ENCODE data around the gene GNG4.

The GNG4 gene

GRCh38 chr1:235628316-235629005 lies 21.1 kb downstream of the GNG4 start:
- H3K79me1 ChIP-seq (ENCODE audit: low read length) = no peaks in the 10 kb centered on the region
- DNase-seq = no peak
- no peak overlapping the region for H4K12ac ChIP-seq (ENCODE audit: low read depth, low read length)
- H2AK5ac ChIP-seq (ENCODE audit: low read length) = no peak overlapping the region
- no peak overlapping the region for H2BK120ac ChIP-seq (ENCODE audit: insufficient read depth, low read length, poor library complexity)
- no peaks in the 10 kb centered on the region for H3K27me3 ChIP-seq (ENCODE audit: insufficient read depth, low read length)
- H2BK12ac ChIP-seq (ENCODE audit: low read length) = no peak overlapping the region
- no peak overlapping the region for H3K23ac ChIP-seq (ENCODE audit: low read length)
- H2AFZ ChIP-seq (ENCODE audit: insufficient read depth, low read length, poor library complexity) = no peak overlapping the region
- H3K14ac ChIP-seq (ENCODE audit: low read length) = no peak overlapping the region
- H4K8ac ChIP-seq (ENCODE audit: low read depth, low read length) = no peak overlapping the region
- no peak overlapping the region for H4K91ac ChIP-seq (ENCODE audit: low read depth, low read length)
- no CpG with 5 or more reads among the region's 10 CpGs for WGBS (ENCODE audit: extremely low coverage, insufficient coverage, insufficient read length)
- no peak overlapping the region for H3K9ac ChIP-seq (ENCODE audit: low read length)
- H3K4me1 ChIP-seq (ENCODE audit: control insufficient read depth in 1 of 2, insufficient read depth in 2 of 2, low read length in 2 of 2) = peaks cover 2% of the 10 kb centered on the region in 2 experiments
- H3K4ac ChIP-seq (ENCODE audit: low read depth, low read length) = no peak overlapping the region
- H2BK5ac ChIP-seq (ENCODE audit: low read depth, low read length, poor library complexity) = no peak overlapping the region
- no peak overlapping the region for H3K4me2 ChIP-seq (ENCODE audit: low read length)
- H3K27ac ChIP-seq (ENCODE audit: low read depth, low read length) = no peak overlapping the region
- no peak overlapping the region for H3K4me3 ChIP-seq (ENCODE audit: low read depth, low read length)
- no peaks in the 10 kb centered on the region for H3K79me2 ChIP-seq (ENCODE audit: control insufficient read depth, insufficient read depth, low read length, poor library complexity)
- no peaks in the 10 kb centered on the region for H3K9me3 ChIP-seq (ENCODE audit: insufficient read depth, low read depth, low read length)
- no peak overlapping the region for H3K18ac ChIP-seq (ENCODE audit: low read length)
- H3K36me3 ChIP-seq (ENCODE audit: control insufficient read depth in 1 of 2, insufficient read depth in 2 of 2, low read length in 2 of 2) = no peaks in the 10 kb centered on the region

- Histone ChIP-seq H3K4me3 (ENCODE audit: low read depth, low read length) (no peak overlapping the region), H3K79me1 (ENCODE audit: low read length) (no peaks in the 10 kb centered on the region), H3K79me2 (ENCODE audit: control insufficient read depth, insufficient read depth, low read length, poor library complexity) (no peaks in the 10 kb centered on the region), H3K9me3 (ENCODE audit: insufficient read depth, low read depth, low read length) (no peaks in the 10 kb centered on the region), H3K14ac (ENCODE audit: low read length) (no peak overlapping the region), H2BK5ac (ENCODE audit: low read depth, low read length, poor library complexity) (no peak overlapping the region), H2AFZ (ENCODE audit: insufficient read depth, low read length, poor library complexity) (no peak overlapping the region), H3K9ac (ENCODE audit: low read length) (no peak overlapping the region), H3K4me1 (ENCODE audit: control insufficient read depth in 1 of 2, insufficient read depth in 2 of 2, low read length in 2 of 2) (no peaks in the 10 kb centered on the region), H3K27ac (ENCODE audit: low read depth, low read length) (no peak overlapping the region), H2BK120ac (ENCODE audit: insufficient read depth, low read length, poor library complexity) (no peak overlapping the region), H3K23ac (ENCODE audit: low read length) (no peak overlapping the region), H2AK5ac (ENCODE audit: low read length) (no peak overlapping the region), H4K12ac (ENCODE audit: low read depth, low read length) (no peak overlapping the region), H3K27me3 (ENCODE audit: insufficient read depth, low read length) (no peaks in the 10 kb centered on the region), H2BK12ac (ENCODE audit: low read length) (no peak overlapping the region), H3K18ac (ENCODE audit: low read length) (no peak overlapping the region), H4K8ac (ENCODE audit: low read depth, low read length) (no peak overlapping the region), H3K4me2 (ENCODE audit: low read length) (no peak overlapping the region), H3K4ac (ENCODE audit: low read depth, low read length) (no peak overlapping the region), H4K91ac (ENCODE audit: low read depth, low read length) (no peak overlapping the region), H3K36me3 (ENCODE audit: control insufficient read depth in 1 of 2, insufficient read depth in 2 of 2, low read length in 2 of 2) (no peaks in the 10 kb centered on the region)
- WGBS (ENCODE audit: extremely low coverage, insufficient coverage, insufficient read length) = no CpG with 5 or more reads among the region's 4 CpGs
- no peak for DNase-seq
Observed at GRCh38 chr1:235625831-235626230, 23.8 kb downstream of the GNG4 start.

DNA sequence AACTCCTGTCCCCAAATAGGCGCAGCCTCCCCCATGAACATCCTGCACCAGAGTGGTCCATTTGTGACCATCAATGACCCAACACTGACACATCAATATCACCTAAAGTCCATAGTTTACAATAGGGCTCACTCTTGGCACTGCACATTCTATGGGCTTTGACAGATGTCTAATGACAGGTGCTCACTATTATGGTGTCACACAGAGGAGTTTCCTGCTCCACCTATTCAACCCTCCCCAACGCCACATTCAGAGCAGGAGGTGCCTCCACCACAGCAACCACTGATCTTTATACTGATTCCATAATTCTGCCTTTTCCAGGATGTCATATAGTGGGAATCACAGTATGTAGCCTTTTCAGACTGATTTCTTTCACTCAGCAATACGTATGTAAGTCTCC lies 24.2 kb downstream of the GNG4 start:
- WGBS (ENCODE audit: extremely low coverage, insufficient coverage, insufficient read length) = no CpG with 5 or more reads among the region's 3 CpGs
- Histone ChIP-seq H2BK5ac (ENCODE audit: low read depth, low read length, poor library complexity) (no peak overlapping the region), H3K79me1 (ENCODE audit: low read length) (no peaks in the 10 kb centered on the region), H3K27me3 (ENCODE audit: insufficient read depth, low read length) (no peaks in the 10 kb centered on the region), H3K4me2 (ENCODE audit: low read length) (no peak overlapping the region), H2BK12ac (ENCODE audit: low read length) (no peak overlapping the region), H3K18ac (ENCODE audit: low read length) (no peak overlapping the region), H2AK5ac (ENCODE audit: low read length) (no peak overlapping the region), H3K14ac (ENCODE audit: low read length) (no peak overlapping the region), H2AFZ (ENCODE audit: insufficient read depth, low read length, poor library complexity) (no peak overlapping the region), H3K27ac (ENCODE audit: low read depth, low read length) (no peak overlapping the region), H3K36me3 (ENCODE audit: control insufficient read depth in 1 of 2, insufficient read depth in 2 of 2, low read length in 2 of 2) (no peaks in the 10 kb centered on the region), H2BK120ac (ENCODE audit: insufficient read depth, low read length, poor library complexity) (no peak overlapping the region), H3K4me1 (ENCODE audit: control insufficient read depth in 1 of 2, insufficient read depth in 2 of 2, low read length in 2 of 2) (no peaks in the 10 kb centered on the region), H3K9me3 (ENCODE audit: insufficient read depth, low read depth, low read length) (no peaks in the 10 kb centered on the region), H3K23ac (ENCODE audit: low read length) (no peak overlapping the region), H3K9ac (ENCODE audit: low read length) (no peak overlapping the region), H3K4ac (ENCODE audit: low read depth, low read length) (no peak overlapping the region), H3K4me3 (ENCODE audit: low read depth, low read length) (no peak overlapping the region), H4K12ac (ENCODE audit: low read depth, low read length) (no peak overlapping the region), H4K91ac (ENCODE audit: low read depth, low read length) (no peak overlapping the region), H4K8ac (ENCODE audit: low read depth, low read length) (no peak overlapping the region), H3K79me2 (ENCODE audit: control insufficient read depth, insufficient read depth, low read length, poor library complexity) (no peaks in the 10 kb centered on the region)
- DNase-seq = no peak

GRCh38 chr1:235624721-235625333 lies 24.8 kb downstream of the GNG4 start:
- no CpG with 5 or more reads among the region's 8 CpGs for WGBS (ENCODE audit: extremely low coverage, insufficient coverage, insufficient read length)
- H3K27me3 ChIP-seq (ENCODE audit: insufficient read depth, low read length) = no peaks in the 10 kb centered on the region
- no peak overlapping the region for H3K23ac ChIP-seq (ENCODE audit: low read length)
- H3K79me1 ChIP-seq (ENCODE audit: low read length) = no peaks in the 10 kb centered on the region
- no peak overlapping the region for H2BK12ac ChIP-seq (ENCODE audit: low read length)
- H3K4me3 ChIP-seq (ENCODE audit: low read depth, low read length) = no peak overlapping the region
- H3K9ac ChIP-seq (ENCODE audit: low read length) = no peak overlapping the region
- no peak overlapping the region for H3K14ac ChIP-seq (ENCODE audit: low read length)
- no peaks in the 10 kb centered on the region for H3K36me3 ChIP-seq (ENCODE audit: control insufficient read depth in 1 of 2, insufficient read depth in 2 of 2, low read length in 2 of 2)
- H4K8ac ChIP-seq (ENCODE audit: low read depth, low read length) = no peak overlapping the region
- H2BK120ac ChIP-seq (ENCODE audit: insufficient read depth, low read length, poor library complexity) = no peak overlapping the region
- H3K4me2 ChIP-seq (ENCODE audit: low read length) = no peak overlapping the region
- H2AFZ ChIP-seq (ENCODE audit: insufficient read depth, low read length, poor library complexity) = no peak overlapping the region
- peak in 1 of 2 donors; percentile 9 for DNase-seq
- no peaks in the 10 kb centered on the region for H3K9me3 ChIP-seq (ENCODE audit: insufficient read depth, low read depth, low read length)
- H2AK5ac ChIP-seq (ENCODE audit: low read length) = no peak overlapping the region
- no peak overlapping the region for H4K91ac ChIP-seq (ENCODE audit: low read depth, low read length)
- no peak overlapping the region for H2BK5ac ChIP-seq (ENCODE audit: low read depth, low read length, poor library complexity)
- no peak overlapping the region for H3K27ac ChIP-seq (ENCODE audit: low read depth, low read length)
- no peak overlapping the region for H3K4ac ChIP-seq (ENCODE audit: low read depth, low read length)
- no peaks in the 10 kb centered on the region for H3K79me2 ChIP-seq (ENCODE audit: control insufficient read depth, insufficient read depth, low read length, poor library complexity)
- no peaks in the 10 kb centered on the region for H3K4me1 ChIP-seq (ENCODE audit: control insufficient read depth in 1 of 2, insufficient read depth in 2 of 2, low read length in 2 of 2)
- H4K12ac ChIP-seq (ENCODE audit: low read depth, low read length) = no peak overlapping the region
- no peak overlapping the region for H3K18ac ChIP-seq (ENCODE audit: low read length)
